ENCODE measurements around the gene SLC7A10.

DNA sequence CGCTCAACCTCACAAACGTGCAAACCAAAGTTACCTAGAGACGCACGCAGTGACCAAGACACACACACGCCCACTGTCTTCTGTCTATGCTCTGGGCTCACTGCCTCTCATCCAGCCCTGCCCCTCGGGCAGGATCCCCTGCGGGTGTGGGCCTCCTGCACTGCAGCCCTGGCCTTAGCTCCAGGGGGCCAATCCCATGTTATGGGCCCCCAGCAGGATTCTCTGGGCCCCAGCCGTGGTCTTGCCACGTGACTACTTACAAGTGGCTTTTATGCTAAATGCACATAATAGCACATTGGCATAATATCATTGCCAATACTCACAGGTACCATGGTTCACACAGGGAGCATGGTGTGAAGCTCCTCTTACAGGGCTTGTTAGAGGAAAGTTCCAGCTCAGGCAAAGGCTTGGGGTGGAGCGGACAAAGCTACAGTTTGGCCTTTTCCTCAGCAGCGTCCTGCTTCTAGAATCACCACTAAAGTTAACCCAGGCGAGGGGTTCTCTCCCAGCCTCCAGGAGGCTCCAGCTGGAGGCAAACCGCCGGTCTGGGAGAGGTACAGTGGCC lies 39.3 kb upstream of the SLC7A10 start:
- TF ChIP-seq, protein P1, sequence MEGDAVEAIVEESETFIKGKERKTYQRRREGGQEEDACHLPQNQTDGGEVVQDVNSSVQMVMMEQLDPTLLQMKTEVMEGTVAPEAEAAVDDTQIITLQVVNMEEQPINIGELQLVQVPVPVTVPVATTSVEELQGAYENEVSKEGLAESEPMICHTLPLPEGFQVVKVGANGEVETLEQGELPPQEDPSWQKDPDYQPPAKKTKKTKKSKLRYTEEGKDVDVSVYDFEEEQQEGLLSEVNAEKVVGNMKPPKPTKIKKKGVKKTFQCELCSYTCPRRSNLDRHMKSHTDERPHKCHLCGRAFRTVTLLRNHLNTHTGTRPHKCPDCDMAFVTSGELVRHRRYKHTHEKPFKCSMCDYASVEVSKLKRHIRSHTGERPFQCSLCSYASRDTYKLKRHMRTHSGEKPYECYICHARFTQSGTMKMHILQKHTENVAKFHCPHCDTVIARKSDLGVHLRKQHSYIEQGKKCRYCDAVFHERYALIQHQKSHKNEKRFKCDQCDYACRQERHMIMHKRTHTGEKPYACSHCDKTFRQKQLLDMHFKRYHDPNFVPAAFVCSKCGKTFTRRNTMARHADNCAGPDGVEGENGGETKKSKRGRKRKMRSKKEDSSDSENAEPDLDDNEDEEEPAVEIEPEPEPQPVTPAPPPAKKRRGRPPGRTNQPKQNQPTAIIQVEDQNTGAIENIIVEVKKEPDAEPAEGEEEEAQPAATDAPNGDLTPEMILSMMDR (IDR thresholded peaks at IDR 0.05), result no peak
- no peak for TF ChIP-seq POLR2A (IDR thresholded peaks at IDR 0.05)
